IMR-90 (cell line): ENCODE data around the gene LATS2. TPM values are rescaled to one million over a fixed set of nuclear protein-coding genes. Genes with fewer than 3 reads are reported as not detected.

Experiments
- ATAC-seq: fragments of 200-7000 bp; cut with Tn5 transposase; 2 replicates; pipeline ENCODE4 v1.9.1; 2020; ENCODE audit warnings: low read depth, mild to moderate bottlenecking, moderate library complexity
- BruUV-seq: library from RNA; stranded (reverse); fragments of 400-500 nt; replicated peaks from 2 replicates; lab custom pipeline; 2021; lab: Mats Ljungman, UMichigan
- CTCF ChIA-PET: fragments of 300-600 bp; formaldehyde crosslinking; extraction: SDS; loops from one replicate; lab custom pipeline; 2021; ENCODE audit warnings: antibody characterized with exemption; lab: Yijun Ruan, JAX
- POLR2A ChIA-PET: fragments of 300-600 bp; sonication (Branson Sonifier 250); formaldehyde crosslinking; loops from one replicate; lab custom pipeline; 2022; ENCODE audit warnings: antibody characterized with exemption; ENCODE audit not compliant: unreplicated experiment; lab: Charles Lee
- DNase-seq: peaks from one replicate; pipeline ENCODE4 v3.0.0; 2013
- H2AFZ ChIP-seq: replicated peaks from 2 replicates; pipeline ENCODE3; 2013; ENCODE audit warnings: low read length, mild to moderate bottlenecking; ENCODE audit not compliant: poor library complexity
- H2AK5ac ChIP-seq: 2 replicates; pipeline ENCODE4 v1.6.1; 2013; ENCODE audit warnings: low read depth, low read length, inconsistent platforms
- H2AK9ac ChIP-seq: replicated peaks from 2 replicates; pipeline ENCODE3; 2013; ENCODE audit warnings: mild to moderate bottlenecking, low read depth, low read length, moderate library complexity; ENCODE audit not compliant: poor library complexity
- H2BK120ac ChIP-seq: 2 replicates; pipeline ENCODE4 v1.6.1; 2013; ENCODE audit warnings: low read depth, low read length, inconsistent platforms
- H2BK15ac ChIP-seq: 3 replicates; pipeline ENCODE4 v1.6.1; 2013; ENCODE audit warnings: low read depth, low read length, inconsistent platforms
- H2BK20ac ChIP-seq: 2 replicates; pipeline ENCODE4 v1.6.1; 2013; ENCODE audit warnings: low read depth, mild to moderate bottlenecking, inconsistent platforms, low read length, moderate library complexity
- H2BK5ac ChIP-seq: 2 replicates; pipeline ENCODE4 v1.6.1; 2013; ENCODE audit warnings: mild to moderate bottlenecking, low read depth, low read length, inconsistent platforms; ENCODE audit not compliant: poor library complexity, severe bottlenecking
- H3K14ac ChIP-seq: replicated peaks from 2 replicates; pipeline ENCODE4 v1.6.1; 2013; ENCODE audit warnings: low read depth, low read length, inconsistent platforms
- H3K18ac ChIP-seq: 2 replicates; pipeline ENCODE4 v1.6.1; 2013; ENCODE audit warnings: low read depth, low read length, control low read depth
- H3K23ac ChIP-seq: 2 replicates; pipeline ENCODE4 v1.6.1; 2013; ENCODE audit warnings: low read depth, low read length, inconsistent platforms
- H3K27ac ChIP-seq: 2 replicates; pipeline ENCODE4 v1.5.1; 2013; ENCODE audit warnings: mild to moderate bottlenecking, control low read depth, low read length; ENCODE audit not compliant: insufficient read depth
- H3K27me3 ChIP-seq: 2 replicates; pipeline ENCODE4 v1.6.1; 2013; ENCODE audit warnings: low read length; ENCODE audit not compliant: control insufficient read depth, insufficient read depth
- H3K36me3 ChIP-seq: 2 replicates; pipeline ENCODE4 v1.6.1; 2013; ENCODE audit warnings: low read length, mixed read lengths; ENCODE audit not compliant: control insufficient read depth, insufficient read depth
- H3K4ac ChIP-seq: 2 replicates; pipeline ENCODE4 v1.6.1; 2013; ENCODE audit warnings: low read depth, low read length, inconsistent platforms
- H3K4me1 ChIP-seq: 2 replicates; pipeline ENCODE4 v1.6.1; 2013; ENCODE audit warnings: low read length, mixed read lengths; ENCODE audit not compliant: control insufficient read depth, insufficient read depth
- H3K4me2 ChIP-seq: 2 replicates; pipeline ENCODE4 v1.6.1; 2013; ENCODE audit warnings: low read depth, mild to moderate bottlenecking, control low read depth, low read length, moderate library complexity
- H3K4me3 ChIP-seq: 2 replicates; pipeline ENCODE4 v1.5.1; 2013; ENCODE audit warnings: low read depth, mild to moderate bottlenecking, control low read depth, low read length, moderate library complexity; ENCODE audit not compliant: insufficient read depth
- H3K56ac ChIP-seq: 2 replicates; pipeline ENCODE4 v1.6.1; 2013; ENCODE audit warnings: low read length, inconsistent platforms; ENCODE audit not compliant: insufficient read depth; ENCODE audit errors: extremely low read depth
- H3K79me1 ChIP-seq, 2 experiments: 2 replicates each; pipeline ENCODE4 v1.6.1; 2013; ENCODE audit warnings: low read length in 2 of 2, inconsistent platforms in 1 of 2, low read depth in 1 of 2
- H3K9ac ChIP-seq: 2 replicates; pipeline ENCODE4 v1.6.1; 2013; ENCODE audit warnings: low read depth, low read length, control low read depth
- H3K9me1 ChIP-seq: 2 replicates; pipeline ENCODE4 v1.6.1; 2013; ENCODE audit warnings: low read length, inconsistent platforms; ENCODE audit not compliant: insufficient read depth
- H3K9me3 ChIP-seq: 2 replicates; pipeline ENCODE4 v1.6.1; 2013; ENCODE audit warnings: low read length; ENCODE audit not compliant: control insufficient read depth, insufficient read depth
- H4K20me1 ChIP-seq: 2 replicates; pipeline ENCODE4 v1.6.1; 2013; ENCODE audit warnings: low read length, inconsistent platforms; ENCODE audit not compliant: insufficient read depth
- H4K5ac ChIP-seq: 2 replicates; pipeline ENCODE4 v1.6.1; 2013; ENCODE audit warnings: mild to moderate bottlenecking, low read depth, low read length, control low read depth
- H4K8ac ChIP-seq, 2 experiments: 2 replicates each; pipeline ENCODE4 v1.6.1; 2013; ENCODE audit warnings: low read depth in 2 of 2, low read length in 2 of 2, control low read depth in 1 of 2, inconsistent platforms in 1 of 2
- H4K91ac ChIP-seq: 2 replicates; pipeline ENCODE4 v1.6.1; 2013; ENCODE audit warnings: low read depth, low read length, inconsistent platforms; ENCODE audit not compliant: insufficient read depth
- MAZ ChIP-seq: IDR thresholded peaks from 2 replicates; pipeline ENCODE4 v1.6.1; 2012; ENCODE audit warnings: low read depth, mild to moderate bottlenecking, low read length, improper control_type of control experiment, moderate library complexity, borderline replicate concordance
- whole genome bisulfite sequencing, 2 experiments: methylation state at CpG; one replicate each; pipeline versions ENCODE4 v1.1.5 to v1.1.7; 2013; ENCODE audit warnings: missing lambda C conversion rate in 2 of 2; ENCODE audit not compliant: insufficient read length in 1 of 2; ENCODE audit errors: extremely low coverage in 2 of 2; 5-methylcytosine and 5-hydroxymethylcytosine counted together
- dilution Hi-C: fragments of 300-500 bp; cut with HindIII; formaldehyde crosslinking; loops from one replicate; pipeline ENCODE4 v1.14.3; 2018; ENCODE audit warnings: low sequenced_read_pairs; ENCODE audit not compliant: unreplicated experiment
- in situ Hi-C: fragments of 300-500 bp; cut with MboI; formaldehyde crosslinking; loops from 3 replicates; pipeline ENCODE4 v1.14.3; 2019; ENCODE audit warnings: low sequenced_read_pairs, inconsistent platforms, mixed read lengths
- intact Hi-C: fragments of 100-400 bp; cut with micrococcal nuclease; formaldehyde crosslinking; loops from 2 replicates; pipeline ENCODE4 v1.10.0; 2022
- polyA plus RNA-seq, 3 experiments: library from polyadenylated mRNA; depleted of rRNA; stranded (reverse); fragments of >200 nt; gene quantifications; 2 replicates each; pipeline ENCODE4 v1.2.3, GENCODE V29; 2012; ENCODE audit warnings: low replicate concordance in 1 of 3
- total RNA-seq: library from RNA; depleted of rRNA; stranded (reverse); fragments of >200 nt; gene quantifications from 2 replicates; pipeline ENCODE4 v1.2.3, GENCODE V29; 2012
- TF ChIP-seq, protein P1 (sequence below): fragments of 150-350 bp; IDR thresholded peaks from 2 replicates; pipeline ENCODE4 v1.6.1; 2017; ENCODE audit warnings: mild to moderate bottlenecking, antibody characterized with exemption, low read length, low read depth

LATS2 gene
- total and polyA plus RNA-seq, 2 of the 4 experiments (the other 2 are of a cell fraction): 12.7 to 22.4 TPM

GRCh38 chr13:21033212-21033840 is 28.1 kb downstream of the LATS2 start:
- H3K27ac ChIP-seq: peak overlapping the region; percentile 35; the same call in 1 of the 2 replicates
- H3K9me1 ChIP-seq: peaks cover 38% of the 10 kb centered on the region
- BruUV-seq: no TSS peak
- POLR2A ChIA-PET: no interaction called here
- DNase-seq (no peak), ATAC-seq (peak; percentile 47)
- no peak overlapping the region for H3K4me3 ChIP-seq
- in situ Hi-C loops (no loop called here), dilution Hi-C loops (no loop called here), intact Hi-C loops (no loop called here)
- 7% methylated on average over 3 of the region's 8 CpGs; no CpG with 5 or more reads in 1 of the 2 experiments for WGBS, 2 experiments
- peaks cover 10% of the 10 kb centered on the region; the same call in 1 of the 2 replicates for H3K36me3 ChIP-seq
- no peak overlapping the region for H2BK20ac ChIP-seq
- 0 out of 2 replicates have a peak overlapping the region, but pooled peaks have one; percentile 19 for H3K4ac ChIP-seq
- H2BK120ac ChIP-seq: no peak overlapping the region
- no peak overlapping the region for H4K91ac ChIP-seq
- H2AK5ac ChIP-seq: peak overlapping the region; percentile 66; the same call in 1 of the 2 replicates
- H3K27me3 ChIP-seq: no peaks in the 10 kb centered on the region
- peak overlapping the region; percentile 53 for H3K14ac ChIP-seq
- TF ChIP-seq, protein P1, sequence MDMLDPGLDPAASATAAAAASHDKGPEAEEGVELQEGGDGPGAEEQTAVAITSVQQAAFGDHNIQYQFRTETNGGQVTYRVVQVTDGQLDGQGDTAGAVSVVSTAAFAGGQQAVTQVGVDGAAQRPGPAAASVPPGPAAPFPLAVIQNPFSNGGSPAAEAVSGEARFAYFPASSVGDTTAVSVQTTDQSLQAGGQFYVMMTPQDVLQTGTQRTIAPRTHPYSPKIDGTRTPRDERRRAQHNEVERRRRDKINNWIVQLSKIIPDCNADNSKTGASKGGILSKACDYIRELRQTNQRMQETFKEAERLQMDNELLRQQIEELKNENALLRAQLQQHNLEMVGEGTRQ: no peak
- no peak for TF ChIP-seq MAZ
- H2AK9ac ChIP-seq: no peak overlapping the region
- peaks cover 32% of the 10 kb centered on the region for H3K4me1 ChIP-seq
- peaks cover 96% of the 10 kb centered on the region for H4K20me1 ChIP-seq
- H3K79me1 ChIP-seq: peaks cover 0 to 68% of the 10 kb centered on the region in 2 experiments; a peak in 2 of 4 replicates
- H3K9ac ChIP-seq: no peak overlapping the region
- CTCF ChIA-PET: interaction anchor here (0.6 kb wide), 2 partner anchors 28 to 1078 kb away, joined by 3 to 4 read pairs; no protein-coding TSS in a partner anchor
- no peak overlapping the region for H3K56ac ChIP-seq
- H3K18ac ChIP-seq: no peak overlapping the region
- no peaks in the 10 kb centered on the region for H3K9me3 ChIP-seq
- peak overlapping the region; percentile 37 for H3K4me2 ChIP-seq
- H4K8ac ChIP-seq: peak overlapping the region in 1 of 2 experiments; percentile 34; a peak in 1 of 4 replicates
- no peak overlapping the region for H2AFZ ChIP-seq
- peak overlapping the region; percentile 9 for H2BK5ac ChIP-seq
- no peak overlapping the region for H2BK15ac ChIP-seq
- H4K5ac ChIP-seq: no peak overlapping the region
- peak overlapping the region; percentile 79; the same call in 1 of the 2 replicates for H3K23ac ChIP-seq
